ENCODE data around the gene NHLH2. TPM values are rescaled to one million over a fixed set of nuclear protein-coding genes. Genes with fewer than 3 reads are reported as not detected.

The NHLH2 gene
- total RNA-seq, 1 experiment from 2014 or later, result 1.2 TPM

DNA sequence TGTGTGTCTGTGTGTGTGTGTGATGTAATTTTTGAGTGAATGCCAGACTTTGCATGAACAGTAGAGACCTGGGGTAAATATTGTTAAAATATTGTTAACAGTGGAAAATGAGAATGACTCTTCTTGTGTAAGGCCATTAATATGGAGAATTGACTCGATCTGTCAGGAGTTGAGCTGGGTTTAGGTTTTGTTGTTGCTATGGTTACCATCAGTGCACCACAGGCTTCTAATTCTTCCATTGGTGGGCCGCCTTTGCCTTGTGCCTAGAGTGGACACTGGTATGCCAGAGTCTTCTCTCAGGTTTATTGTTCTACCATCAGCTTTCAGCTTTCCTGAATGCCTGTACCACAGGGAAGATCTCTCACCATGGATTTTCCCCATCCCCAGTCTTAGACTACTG is 10.0 kb upstream of the NHLH2 start:
- no peaks in the 10 kb centered on the region for H3K9me3 Mint-ChIP-seq
- Histone ChIP-seq H2BK15ac (ENCODE audit: low read depth, low read length) (no peak overlapping the region), H4K20me1 (ENCODE audit: control insufficient read depth, insufficient read depth, insufficient read length) (no peaks in the 10 kb centered on the region), H3T11ph (ENCODE audit: low read length) (no peak overlapping the region), H2AFZ (ENCODE audit: low read length) (no peak overlapping the region), H3K4ac (ENCODE audit: low read depth, low read length) (no peak overlapping the region), H2BK12ac (ENCODE audit: insufficient read length, low read depth, low read length) (no peak overlapping the region), H2BK120ac (ENCODE audit: low read depth, low read length, poor library complexity, severe bottlenecking) (no peak overlapping the region), H2AK5ac (ENCODE audit: insufficient read length, low read length) (no peak overlapping the region), H3K9me3 (ENCODE audit: control insufficient read depth, low read depth, low read length) (no peaks in the 10 kb centered on the region), H3K23ac (ENCODE audit: insufficient read length, low read depth, low read length) (no peak overlapping the region), H4K5ac (ENCODE audit: insufficient read length, low read depth, low read length) (no peak overlapping the region), H3K4me2 (ENCODE audit: insufficient read depth, insufficient read length, low read length) (no peak overlapping the region), H3K79me2 (ENCODE audit: insufficient read depth, low read length) (no peaks in the 10 kb centered on the region), H3K14ac (ENCODE audit: insufficient read depth, low read length) (no peak overlapping the region), H3K4me1 (ENCODE audit: insufficient read depth, low read length) (no peaks in the 10 kb centered on the region), H3K56ac (ENCODE audit: insufficient read length, low read depth, low read length) (no peak overlapping the region), H3K27ac (ENCODE audit: insufficient read length, low read depth, low read length) (no peak overlapping the region), H3K18ac (ENCODE audit: insufficient read length, low read depth, low read length) (no peak overlapping the region), H2BK20ac (ENCODE audit: low read depth, low read length, poor library complexity, severe bottlenecking) (no peak overlapping the region), H3K23me2 (ENCODE audit: insufficient read length, low read depth, low read length, poor library complexity, severe bottlenecking) (no peaks in the 10 kb centered on the region), H3K27me3 (ENCODE audit: insufficient read depth, low read length) (no peaks in the 10 kb centered on the region), H2BK5ac (ENCODE audit: insufficient read length, low read length) (no peak overlapping the region), H3K79me1 (ENCODE audit: insufficient read depth, low read depth, low read length, poor library complexity, severe bottlenecking) (no peaks in the 10 kb centered on the region), H4K8ac (replicated peaks; ENCODE audit: insufficient read length, low read depth, low read length) (no peak overlapping the region), H3K9ac (ENCODE audit: extremely low read depth, insufficient read length, low read length) (no peak overlapping the region), H4K91ac (ENCODE audit: insufficient read length, low read depth, low read length) (no peak overlapping the region)
- no peak for TF ChIP-seq CTCF (conservative IDR thresholded peaks at IDR 0.05)
- H3K36me3 Mint-ChIP-seq (ENCODE audit: insufficient read depth in 1 of 3, low read depth in 3 of 3), result no peaks in the 10 kb centered on the region
- DNase-seq, result no peak
- no peak overlapping the region for H3K27ac Mint-ChIP-seq
- peaks cover 2% of the 10 kb centered on the region; the same call in 1 of the 2 replicates for H3K27me3 Mint-ChIP-seq (ENCODE audit: low read depth)
- no CpG with 5 or more reads among the region's 2 CpGs for WGBS (ENCODE audit: extremely low coverage, insufficient read length, low lambda C conversion rate)
- H3K4me3 Mint-ChIP-seq, result no peak overlapping the region
- no peaks in the 10 kb centered on the region for H3K4me1 Mint-ChIP-seq
